Measurements from ENCODE around the gene FASTKD3. TPM values are rescaled to one million over a fixed set of nuclear protein-coding genes. Genes with fewer than 3 reads are reported as not detected.
A peak's percentile ranks its signal among the peaks of the same experiment; 100 is the strongest.

FASTKD3 gene
- total and polyA plus RNA-seq, 2 experiments from 2014 or later: 10.4 to 10.9 TPM

DNA sequence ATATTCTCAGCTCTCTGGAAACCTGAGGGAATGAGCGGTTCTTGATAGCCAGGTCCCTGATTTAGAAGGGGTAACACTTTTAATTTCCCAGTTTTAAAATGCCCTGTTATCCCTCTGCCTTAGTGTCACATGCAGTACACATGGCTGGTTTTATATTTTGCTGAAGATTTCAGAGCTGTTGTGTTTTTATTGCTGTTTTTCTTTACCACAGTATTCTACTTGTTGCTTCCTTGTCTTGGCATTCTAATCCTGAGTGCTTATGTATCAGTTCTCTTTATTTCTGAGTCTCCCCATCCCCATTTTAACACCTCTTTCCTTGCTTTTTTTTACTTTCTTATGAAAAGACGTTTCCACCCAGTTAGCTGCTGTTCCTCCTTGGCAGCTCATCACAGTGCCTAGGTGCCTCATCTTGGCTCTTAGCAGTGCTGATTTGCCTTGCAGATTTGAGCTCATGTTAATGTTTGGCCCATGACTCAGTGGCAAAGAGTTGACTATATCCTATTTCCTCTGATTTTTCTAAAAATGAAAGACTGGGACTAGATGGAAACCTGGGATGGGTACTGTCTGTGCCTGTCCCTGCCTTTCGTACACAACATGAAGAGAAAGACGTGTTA is 3.8 kb upstream of the FASTKD3 start:
- no peak overlapping the region for H3K27ac ChIP-seq
- DNase-seq (ENCODE audit: low read depth in 1 of 2, low spot score in 1 of 2): no peak
- no peaks in the 10 kb centered on the region for H3K27me3 ChIP-seq
- TF ChIP-seq, protein P1, sequence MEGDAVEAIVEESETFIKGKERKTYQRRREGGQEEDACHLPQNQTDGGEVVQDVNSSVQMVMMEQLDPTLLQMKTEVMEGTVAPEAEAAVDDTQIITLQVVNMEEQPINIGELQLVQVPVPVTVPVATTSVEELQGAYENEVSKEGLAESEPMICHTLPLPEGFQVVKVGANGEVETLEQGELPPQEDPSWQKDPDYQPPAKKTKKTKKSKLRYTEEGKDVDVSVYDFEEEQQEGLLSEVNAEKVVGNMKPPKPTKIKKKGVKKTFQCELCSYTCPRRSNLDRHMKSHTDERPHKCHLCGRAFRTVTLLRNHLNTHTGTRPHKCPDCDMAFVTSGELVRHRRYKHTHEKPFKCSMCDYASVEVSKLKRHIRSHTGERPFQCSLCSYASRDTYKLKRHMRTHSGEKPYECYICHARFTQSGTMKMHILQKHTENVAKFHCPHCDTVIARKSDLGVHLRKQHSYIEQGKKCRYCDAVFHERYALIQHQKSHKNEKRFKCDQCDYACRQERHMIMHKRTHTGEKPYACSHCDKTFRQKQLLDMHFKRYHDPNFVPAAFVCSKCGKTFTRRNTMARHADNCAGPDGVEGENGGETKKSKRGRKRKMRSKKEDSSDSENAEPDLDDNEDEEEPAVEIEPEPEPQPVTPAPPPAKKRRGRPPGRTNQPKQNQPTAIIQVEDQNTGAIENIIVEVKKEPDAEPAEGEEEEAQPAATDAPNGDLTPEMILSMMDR (IDR thresholded peaks at IDR 0.05; ENCODE audit: low read depth, low read length): no peak
- H3K4me3 ChIP-seq: no peak overlapping the region
- no peaks in the 10 kb centered on the region for H3K9me3 ChIP-seq (ENCODE audit: low read depth)
- H3K36me3 ChIP-seq: peaks cover 25% of the 10 kb centered on the region
- H3K4me1 ChIP-seq (ENCODE audit: low read depth): peaks cover 13% of the 10 kb centered on the region

DNA sequence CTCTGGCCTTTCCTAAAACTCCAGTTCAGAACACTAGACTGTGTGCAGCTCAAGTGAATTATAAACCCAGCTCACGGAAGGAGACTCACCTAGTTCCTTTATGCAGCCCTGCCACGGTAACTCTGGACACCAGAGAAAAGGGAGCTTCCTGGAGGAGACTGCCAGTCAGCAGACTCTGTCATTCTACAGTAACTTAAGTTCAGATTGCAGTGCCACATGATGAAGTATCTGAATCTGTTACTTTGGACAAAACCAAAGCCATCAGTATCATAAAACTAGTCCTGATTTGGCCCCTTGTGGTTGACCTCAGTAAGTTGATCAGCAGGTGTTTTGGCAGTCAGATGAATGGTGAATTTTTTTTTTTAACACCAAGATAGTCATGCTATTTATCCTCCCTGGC is 2.8 kb upstream of the FASTKD3 start:
- H3K4me1 ChIP-seq (ENCODE audit: low read depth): peaks cover 14% of the 10 kb centered on the region
- H3K9me3 ChIP-seq (ENCODE audit: low read depth): no peaks in the 10 kb centered on the region
- H3K4me3 ChIP-seq: no peak overlapping the region
- no peaks in the 10 kb centered on the region for H3K27me3 ChIP-seq
- DNase-seq (ENCODE audit: low read depth in 1 of 2, low spot score in 1 of 2): no peak
- H3K36me3 ChIP-seq: peaks cover 21% of the 10 kb centered on the region
- TF ChIP-seq, protein P1 (IDR thresholded peaks at IDR 0.05; ENCODE audit: low read depth, low read length): no peak
- no peak overlapping the region for H3K27ac ChIP-seq

DNA sequence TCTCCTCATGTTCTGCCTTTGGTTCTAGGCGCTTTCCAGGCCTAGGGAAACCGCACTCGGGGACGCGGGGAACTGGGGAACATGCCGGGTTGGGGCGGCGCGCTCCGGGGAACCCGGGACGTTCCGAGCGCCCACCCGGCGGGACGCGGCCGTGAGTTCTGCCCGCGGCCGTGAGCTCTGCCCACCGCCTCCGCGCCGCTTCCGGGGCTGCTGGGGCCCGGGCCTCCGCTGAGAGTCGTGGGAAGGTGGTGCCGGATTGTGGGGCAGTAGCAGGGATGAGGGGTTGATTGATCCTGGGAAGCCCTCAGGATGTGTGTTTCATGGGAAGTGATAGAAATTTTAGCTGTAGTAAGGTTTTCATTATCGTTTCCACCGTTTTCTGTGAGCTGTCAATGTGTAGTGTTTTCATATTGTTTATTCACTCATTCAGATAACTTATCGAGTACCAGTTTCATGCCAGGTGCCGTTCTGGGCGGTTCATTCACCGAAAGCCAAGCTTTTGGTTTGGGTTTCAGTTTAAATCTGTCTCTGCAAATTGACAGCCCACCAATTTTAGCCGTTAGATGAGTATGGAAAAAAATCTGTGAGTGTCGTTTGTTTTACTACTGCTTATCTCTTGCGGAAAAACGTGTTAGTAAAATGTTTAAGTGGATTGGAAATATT is 774 bp upstream of the FASTKD3 start:
- TF ChIP-seq, protein P1 (IDR thresholded peaks at IDR 0.05; ENCODE audit: low read depth, low read length): no peak
- H3K27me3 ChIP-seq: no peaks in the 10 kb centered on the region
- H3K36me3 ChIP-seq: peaks cover 3% of the 10 kb centered on the region
- DNase-seq (ENCODE audit: low read depth in 1 of 2, low spot score in 1 of 2): peak in 1 of 2 donors; percentile 19
- H3K27ac ChIP-seq: peak overlapping the region; percentile 75
- peaks cover 14% of the 10 kb centered on the region for H3K4me1 ChIP-seq (ENCODE audit: low read depth)
- H3K4me3 ChIP-seq: peak overlapping the region; percentile 96
- no peaks in the 10 kb centered on the region for H3K9me3 ChIP-seq (ENCODE audit: low read depth)

DNA sequence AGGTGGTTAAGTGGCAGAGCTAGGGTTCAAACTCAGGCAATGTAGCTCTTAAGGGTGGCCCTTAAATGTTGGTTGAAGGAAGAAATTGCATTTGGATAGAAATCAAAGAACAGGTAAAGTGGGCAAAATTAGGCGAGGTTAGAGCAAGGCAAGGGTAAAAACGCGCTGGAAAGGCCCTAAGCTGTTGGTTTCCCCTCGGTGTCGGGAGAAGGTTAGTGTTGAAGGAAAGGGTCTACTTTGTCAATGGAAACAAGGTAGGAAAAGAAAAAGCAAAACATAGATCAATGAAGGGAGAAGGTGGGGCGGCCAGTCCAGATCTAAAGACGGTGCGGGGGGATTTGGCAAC is 431 bp downstream of the FASTKD3 start:
- Histone ChIP-seq H3K36me3 (peaks cover 6% of the 10 kb centered on the region), H3K4me3 (peak overlapping the region; percentile 96), H3K27me3 (no peaks in the 10 kb centered on the region), H3K27ac (no peak overlapping the region), H3K4me1 (ENCODE audit: low read depth) (peaks cover 14% of the 10 kb centered on the region), H3K9me3 (ENCODE audit: low read depth) (no peaks in the 10 kb centered on the region)
- TF ChIP-seq, protein P1 (IDR thresholded peaks at IDR 0.05; ENCODE audit: low read depth, low read length): no peak
- DNase-seq (ENCODE audit: low read depth in 1 of 2, low spot score in 1 of 2): no peak

DNA sequence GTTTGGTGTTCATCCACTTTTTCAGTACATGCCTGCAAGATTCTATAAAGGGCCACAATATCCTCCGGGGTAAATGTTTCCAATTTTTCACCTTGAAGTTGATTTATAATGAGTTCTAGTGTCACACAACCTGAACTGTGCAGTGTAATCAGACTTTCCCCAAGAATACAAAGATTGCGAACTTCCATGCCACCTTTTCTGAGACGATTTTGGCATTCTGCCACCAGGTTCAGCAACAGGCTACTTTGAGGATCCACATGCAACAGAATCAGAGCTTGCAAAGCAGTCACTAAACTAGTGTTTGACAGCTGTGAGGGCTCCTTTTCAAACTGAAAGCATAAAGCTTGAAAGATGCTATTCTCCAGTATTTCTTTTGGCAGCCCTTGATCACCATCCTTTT is 1.6 kb downstream of the FASTKD3 start:
- Histone ChIP-seq H3K27ac (no peak overlapping the region), H3K9me3 (ENCODE audit: low read depth) (no peaks in the 10 kb centered on the region), H3K36me3 (peaks cover 17% of the 10 kb centered on the region), H3K27me3 (no peaks in the 10 kb centered on the region), H3K4me1 (ENCODE audit: low read depth) (peaks cover 14% of the 10 kb centered on the region), H3K4me3 (no peak overlapping the region)
- DNase-seq (ENCODE audit: low read depth in 1 of 2, low spot score in 1 of 2): peak in 1 of 2 donors; percentile 12
- TF ChIP-seq, protein P1 (IDR thresholded peaks at IDR 0.05; ENCODE audit: low read depth, low read length): no peak

All from cardiac muscle cell (in vitro differentiated cells and primary cell).